OCI-LY3 (cell line): ENCODE results near the gene GALNT2.

Source experiments
- H2AFZ ChIP-seq: fragments of 200-600, 300-600 bp; shearing (Covaris generic); 2 replicates; pipeline ENCODE4 v1.6.0; 2014; ENCODE audit warnings: antibody characterized with exemption, low read depth, low read length
- H3K27ac ChIP-seq: fragments of 200-600, 300-600 bp; sonication (generic); 2 replicates; pipeline ENCODE4 v1.5.1; 2014; ENCODE audit warnings: mild to moderate bottlenecking, low read length, moderate library complexity, mixed read lengths
- H3K27me3 ChIP-seq: fragments of 200-600, 300-600 bp; sonication (generic); 2 replicates; pipeline ENCODE4 v1.6.1; 2014; ENCODE audit warnings: low read depth, low read length, mixed read lengths
- H3K36me3 ChIP-seq: fragments of 200-600, 300-600 bp; sonication (generic); replicated peaks from 2 replicates; pipeline ENCODE3; 2014; ENCODE audit warnings: low read depth, low read length, mixed read lengths
- H3K4me1 ChIP-seq: fragments of 300-600, 200-600 bp; sonication (generic); 2 replicates; pipeline ENCODE4 v1.6.1; 2014; ENCODE audit warnings: low read length, mixed read lengths
- H3K4me2 ChIP-seq: fragments of 200-600, 300-600 bp; sonication (generic); 2 replicates; pipeline ENCODE4 v1.6.1; 2014; ENCODE audit warnings: low read length, mixed read lengths
- H3K4me3 ChIP-seq: fragments of 300-600, 200-600 bp; sonication (generic); 2 replicates; pipeline ENCODE4 v1.5.1; 2014; ENCODE audit warnings: antibody characterized with exemption, mild to moderate bottlenecking, low read length, moderate library complexity
- H3K79me2 ChIP-seq: fragments of 300-600, 200-600 bp; shearing (Covaris generic); 2 replicates; pipeline ENCODE4 v1.6.1; 2014; ENCODE audit warnings: mild to moderate bottlenecking, low read length, mixed read lengths
- H3K9ac ChIP-seq: fragments of 300-600, 200-600 bp; shearing (Covaris generic); 2 replicates; pipeline ENCODE4 v1.6.0; 2014; ENCODE audit warnings: mild to moderate bottlenecking, low read length, moderate library complexity
- H3K9me3 ChIP-seq: fragments of 200-600, 300-600 bp; shearing (Covaris generic); 2 replicates; pipeline ENCODE4 v1.6.1; 2014; ENCODE audit warnings: low read length, mixed read lengths; ENCODE audit not compliant: insufficient read depth
- H4K20me1 ChIP-seq: fragments of 200-600, 300-600 bp; sonication (generic); 2 replicates; pipeline ENCODE4 v1.6.1; 2016; ENCODE audit warnings: low read length, mixed read lengths; ENCODE audit not compliant: insufficient read depth
- CTCF ChIP-seq: fragments of 200-600, 300-600 bp; sonication (generic); IDR thresholded peaks from 2 replicates; pipeline ENCODE4 v1.5.1; 2014; ENCODE audit warnings: antibody characterized with exemption, low read length, low read depth
- EZH2phosphoT487 ChIP-seq: fragments of 200-600 bp; shearing (Covaris generic); IDR thresholded peaks from 2 replicates; pipeline ENCODE4 v1.6.1; 2018; ENCODE audit warnings: antibody characterized with exemption, mixed run types, low read depth

GALNT2 gene

GRCh38 chr1:230226007-230226800 lies 159.2 kb downstream of the GALNT2 start:
- Histone ChIP-seq H3K4me3 (no peak overlapping the region), H3K4me2 (no peak overlapping the region), H3K79me2 (no peaks in the 10 kb centered on the region), H3K27me3 (no peaks in the 10 kb centered on the region), H3K27ac (no peak overlapping the region), H2AFZ (no peak overlapping the region), H3K9ac (no peak overlapping the region), H3K9me3 (no peaks in the 10 kb centered on the region), H3K36me3 (no peaks in the 10 kb centered on the region), H3K4me1 (no peaks in the 10 kb centered on the region), H4K20me1 (no peaks in the 10 kb centered on the region)
- TF ChIP-seq CTCF (no peak), EZH2phosphoT487 (no peak)

GRCh38 chr1:230226814-230227213 lies 159.8 kb downstream of the GALNT2 start:
- H3K4me2 ChIP-seq: no peak overlapping the region
- no peaks in the 10 kb centered on the region for H3K27me3 ChIP-seq
- H2AFZ ChIP-seq: no peak overlapping the region
- TF ChIP-seq EZH2phosphoT487 (no peak), CTCF (no peak)
- H3K27ac ChIP-seq: no peak overlapping the region
- H3K9me3 ChIP-seq: no peaks in the 10 kb centered on the region
- H3K79me2 ChIP-seq: no peaks in the 10 kb centered on the region
- H3K4me3 ChIP-seq: no peak overlapping the region
- no peaks in the 10 kb centered on the region for H3K36me3 ChIP-seq
- H3K4me1 ChIP-seq: no peaks in the 10 kb centered on the region
- H4K20me1 ChIP-seq: no peaks in the 10 kb centered on the region
- H3K9ac ChIP-seq: no peak overlapping the region

GRCh38 chr1:230228236-230228897 lies 161.3 kb downstream of the GALNT2 start:
- no peak overlapping the region for H3K4me3 ChIP-seq
- H3K27ac ChIP-seq: no peak overlapping the region
- 0 out of 2 replicates have a peak, but pooled peaks cover 3% of the 10 kb centered on the region for H3K4me1 ChIP-seq
- H3K9ac ChIP-seq: no peak overlapping the region
- H4K20me1 ChIP-seq: no peaks in the 10 kb centered on the region
- H3K4me2 ChIP-seq: no peak overlapping the region
- H2AFZ ChIP-seq: no peak overlapping the region
- no peaks in the 10 kb centered on the region for H3K36me3 ChIP-seq
- no peaks in the 10 kb centered on the region for H3K9me3 ChIP-seq
- H3K79me2 ChIP-seq: no peaks in the 10 kb centered on the region
- H3K27me3 ChIP-seq: no peaks in the 10 kb centered on the region
- TF ChIP-seq CTCF (no peak), EZH2phosphoT487 (no peak)

- H4K20me1 ChIP-seq: no peaks in the 10 kb centered on the region
- H3K36me3 ChIP-seq: no peaks in the 10 kb centered on the region
- H2AFZ ChIP-seq: no peak overlapping the region
- H3K9ac ChIP-seq: no peak overlapping the region
- TF ChIP-seq EZH2phosphoT487 (no peak), CTCF (no peak)
- H3K79me2 ChIP-seq: no peaks in the 10 kb centered on the region
- no peak overlapping the region for H3K4me3 ChIP-seq
- H3K4me2 ChIP-seq: no peak overlapping the region
- 0 out of 2 replicates have a peak, but pooled peaks cover 3% of the 10 kb centered on the region for H3K4me1 ChIP-seq
- H3K27me3 ChIP-seq: no peaks in the 10 kb centered on the region
- no peaks in the 10 kb centered on the region for H3K9me3 ChIP-seq
- H3K27ac ChIP-seq: no peak overlapping the region
Measured at GRCh38 chr1:230230273-230230672, 163.2 kb downstream of the GALNT2 start.
